Measurements from ENCODE around the gene PSMC2. TPM values are rescaled to one million over a fixed set of nuclear protein-coding genes. Genes with fewer than 3 reads are reported as not detected.

Gene PSMC2
- total RNA-seq, 1 experiment from 2014 or later, result 128 TPM

DNA sequence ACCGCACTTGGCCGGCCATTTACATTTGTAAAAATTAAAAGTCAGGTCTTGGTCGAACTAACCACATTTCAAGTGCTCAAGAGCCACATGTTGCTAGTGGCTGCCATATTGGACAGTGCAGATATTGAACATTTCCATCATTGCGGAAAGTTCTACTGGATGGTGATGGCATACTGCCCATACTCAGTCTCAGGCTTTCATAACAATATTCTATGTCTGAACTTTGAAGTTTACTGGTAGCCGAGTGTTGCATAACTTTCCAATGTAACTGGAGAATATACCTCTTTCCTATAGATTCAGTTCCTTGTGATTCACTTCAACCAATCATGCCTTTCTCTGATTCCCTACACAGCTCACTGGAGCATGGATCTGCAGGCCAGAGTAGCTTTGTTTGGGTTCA lies 43.7 kb downstream of the PSMC2 start:
- Histone ChIP-seq H3K27ac (ENCODE audit: insufficient read length, low read depth, low read length) (no peak overlapping the region), H2BK5ac (ENCODE audit: insufficient read length, low read length) (no peak overlapping the region), H2BK15ac (ENCODE audit: low read depth, low read length) (no peak overlapping the region), H2BK12ac (ENCODE audit: insufficient read length, low read depth, low read length) (no peak overlapping the region), H3K18ac (ENCODE audit: insufficient read length, low read depth, low read length) (no peak overlapping the region), H2AFZ (ENCODE audit: low read length) (no peak overlapping the region), H3K27me3 (ENCODE audit: insufficient read depth, low read length) (no peaks in the 10 kb centered on the region), H3K23me2 (ENCODE audit: insufficient read length, low read depth, low read length, poor library complexity, severe bottlenecking) (no peaks in the 10 kb centered on the region), H2BK20ac (ENCODE audit: low read depth, low read length, poor library complexity, severe bottlenecking) (no peak overlapping the region), H3T11ph (ENCODE audit: low read length) (no peak overlapping the region), H2BK120ac (ENCODE audit: low read depth, low read length, poor library complexity, severe bottlenecking) (no peak overlapping the region), H3K56ac (ENCODE audit: insufficient read length, low read depth, low read length) (no peak overlapping the region), H3K79me1 (ENCODE audit: insufficient read depth, low read depth, low read length, poor library complexity, severe bottlenecking) (no peaks in the 10 kb centered on the region), H3K14ac (ENCODE audit: insufficient read depth, low read length) (no peak overlapping the region), H3K79me2 (ENCODE audit: insufficient read depth, low read length) (no peaks in the 10 kb centered on the region), H4K8ac (replicated peaks; ENCODE audit: insufficient read length, low read depth, low read length) (no peak overlapping the region), H4K5ac (ENCODE audit: insufficient read length, low read depth, low read length) (no peak overlapping the region), H4K20me1 (ENCODE audit: control insufficient read depth, insufficient read depth, insufficient read length) (no peaks in the 10 kb centered on the region), H3K4me2 (ENCODE audit: insufficient read depth, insufficient read length, low read length) (no peak overlapping the region), H2AK5ac (ENCODE audit: insufficient read length, low read length) (no peak overlapping the region), H3K9ac (ENCODE audit: extremely low read depth, insufficient read length, low read length) (no peak overlapping the region), H4K91ac (ENCODE audit: insufficient read length, low read depth, low read length) (no peak overlapping the region), H3K4ac (ENCODE audit: low read depth, low read length) (no peak overlapping the region), H3K23ac (ENCODE audit: insufficient read length, low read depth, low read length) (no peak overlapping the region), H3K9me3 (ENCODE audit: control insufficient read depth, low read depth, low read length) (no peaks in the 10 kb centered on the region), H3K4me1 (ENCODE audit: insufficient read depth, low read length) (no peaks in the 10 kb centered on the region)
- Mint-ChIP-seq H3K27me3 (ENCODE audit: low read depth) (peaks cover 2% of the 10 kb centered on the region; the same call in 1 of the 2 replicates), H3K27ac (no peak overlapping the region), H3K36me3 (ENCODE audit: insufficient read depth in 1 of 3, low read depth in 3 of 3) (no peaks in the 10 kb centered on the region), H3K4me3 (no peak overlapping the region), H3K4me1 (no peaks in the 10 kb centered on the region), H3K9me3 (no peaks in the 10 kb centered on the region)
- no CpG with 5 or more reads among the region's 5 CpGs for WGBS (ENCODE audit: extremely low coverage, insufficient read length, low lambda C conversion rate)
- TF ChIP-seq, protein P1, sequence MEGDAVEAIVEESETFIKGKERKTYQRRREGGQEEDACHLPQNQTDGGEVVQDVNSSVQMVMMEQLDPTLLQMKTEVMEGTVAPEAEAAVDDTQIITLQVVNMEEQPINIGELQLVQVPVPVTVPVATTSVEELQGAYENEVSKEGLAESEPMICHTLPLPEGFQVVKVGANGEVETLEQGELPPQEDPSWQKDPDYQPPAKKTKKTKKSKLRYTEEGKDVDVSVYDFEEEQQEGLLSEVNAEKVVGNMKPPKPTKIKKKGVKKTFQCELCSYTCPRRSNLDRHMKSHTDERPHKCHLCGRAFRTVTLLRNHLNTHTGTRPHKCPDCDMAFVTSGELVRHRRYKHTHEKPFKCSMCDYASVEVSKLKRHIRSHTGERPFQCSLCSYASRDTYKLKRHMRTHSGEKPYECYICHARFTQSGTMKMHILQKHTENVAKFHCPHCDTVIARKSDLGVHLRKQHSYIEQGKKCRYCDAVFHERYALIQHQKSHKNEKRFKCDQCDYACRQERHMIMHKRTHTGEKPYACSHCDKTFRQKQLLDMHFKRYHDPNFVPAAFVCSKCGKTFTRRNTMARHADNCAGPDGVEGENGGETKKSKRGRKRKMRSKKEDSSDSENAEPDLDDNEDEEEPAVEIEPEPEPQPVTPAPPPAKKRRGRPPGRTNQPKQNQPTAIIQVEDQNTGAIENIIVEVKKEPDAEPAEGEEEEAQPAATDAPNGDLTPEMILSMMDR (conservative IDR thresholded peaks at IDR 0.05), result no peak
- DNase-seq, result no peak
